ENCODE results near the gene LETMD1.
A peak's percentile ranks its signal among the peaks of the same experiment; 100 is the strongest.
"Not testable (repeated sequence)": the region's sequence is repeated elsewhere in the genome, so short reads cannot be mapped to it uniquely, and the experiment has no call there.

LETMD1 gene

GRCh38 chr12:51078346-51078745 lies 30.2 kb downstream of the LETMD1 start:
- DNase-seq, result not testable (repeated sequence)

DNA sequence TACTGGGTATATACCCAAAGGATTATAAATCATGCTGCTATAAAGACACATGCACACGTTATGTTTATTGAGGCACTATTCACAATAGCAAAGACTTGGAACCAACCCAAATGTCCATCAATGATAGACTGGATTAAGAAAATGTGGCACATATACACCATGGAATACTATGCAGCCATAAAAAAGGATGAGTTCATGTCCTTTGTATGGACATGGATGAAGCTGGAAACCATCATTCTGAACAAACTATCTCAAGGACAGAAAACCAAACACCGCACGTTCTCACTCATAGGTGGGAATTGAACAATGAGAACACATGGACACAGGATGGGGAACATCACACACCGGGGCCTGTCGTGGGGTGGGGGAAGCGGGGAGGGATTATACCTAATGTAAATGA lies 30.7 kb downstream of the LETMD1 start:
- not testable (repeated sequence) for DNase-seq

- DNase-seq, result no peak
Measured at GRCh38 chr12:51080136-51080535, 32.0 kb downstream of the LETMD1 start.

DNA sequence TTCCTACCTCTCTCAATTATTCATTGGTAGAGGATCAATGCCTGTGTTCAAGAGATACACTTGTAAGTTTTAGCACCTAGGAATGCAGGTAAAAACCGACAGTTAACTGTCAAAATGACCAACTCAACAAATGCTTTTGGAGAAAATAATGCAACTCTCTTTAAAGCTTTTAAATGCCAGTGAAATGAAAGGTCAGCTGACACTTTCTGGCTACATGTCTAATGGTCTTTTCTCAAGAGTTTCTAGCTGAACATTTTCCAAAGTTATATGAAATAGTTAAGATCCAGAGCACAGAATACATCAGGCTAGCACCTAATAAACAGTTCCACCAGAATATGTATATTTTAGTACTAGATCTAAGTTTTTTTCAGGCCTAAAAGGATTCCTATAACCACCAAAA lies 33.3 kb downstream of the LETMD1 start:
- DNase-seq, result no peak

DNA sequence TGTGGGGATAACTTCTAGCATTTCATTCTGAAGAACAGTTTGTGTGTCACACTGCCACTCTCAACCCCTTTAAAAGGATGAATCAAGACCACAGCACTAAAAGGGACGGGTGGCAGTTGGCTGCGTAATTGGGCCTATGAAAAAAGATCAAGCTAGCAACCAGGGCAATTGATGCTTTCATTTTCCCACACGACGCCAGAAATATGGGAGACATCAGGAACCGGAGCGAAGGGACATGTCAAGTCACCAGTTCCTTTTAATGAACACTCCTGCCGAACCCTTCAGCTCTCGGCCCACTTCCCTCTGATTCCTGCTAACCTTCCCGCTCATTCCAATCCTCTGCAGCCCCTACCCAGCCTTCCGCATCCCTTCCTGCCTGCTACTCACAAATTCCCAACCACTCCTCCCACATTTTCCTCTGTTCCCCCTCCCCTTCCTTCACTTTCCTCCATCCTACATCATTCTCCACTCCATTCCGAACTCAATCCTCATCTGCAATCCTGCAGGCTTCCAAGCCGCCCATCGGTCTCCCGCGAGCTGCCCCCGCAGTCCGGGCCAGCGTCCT lies 34.5 kb downstream of the LETMD1 start:
- peak in 1 of 2 experiments; percentile 12 for DNase-seq

DNA sequence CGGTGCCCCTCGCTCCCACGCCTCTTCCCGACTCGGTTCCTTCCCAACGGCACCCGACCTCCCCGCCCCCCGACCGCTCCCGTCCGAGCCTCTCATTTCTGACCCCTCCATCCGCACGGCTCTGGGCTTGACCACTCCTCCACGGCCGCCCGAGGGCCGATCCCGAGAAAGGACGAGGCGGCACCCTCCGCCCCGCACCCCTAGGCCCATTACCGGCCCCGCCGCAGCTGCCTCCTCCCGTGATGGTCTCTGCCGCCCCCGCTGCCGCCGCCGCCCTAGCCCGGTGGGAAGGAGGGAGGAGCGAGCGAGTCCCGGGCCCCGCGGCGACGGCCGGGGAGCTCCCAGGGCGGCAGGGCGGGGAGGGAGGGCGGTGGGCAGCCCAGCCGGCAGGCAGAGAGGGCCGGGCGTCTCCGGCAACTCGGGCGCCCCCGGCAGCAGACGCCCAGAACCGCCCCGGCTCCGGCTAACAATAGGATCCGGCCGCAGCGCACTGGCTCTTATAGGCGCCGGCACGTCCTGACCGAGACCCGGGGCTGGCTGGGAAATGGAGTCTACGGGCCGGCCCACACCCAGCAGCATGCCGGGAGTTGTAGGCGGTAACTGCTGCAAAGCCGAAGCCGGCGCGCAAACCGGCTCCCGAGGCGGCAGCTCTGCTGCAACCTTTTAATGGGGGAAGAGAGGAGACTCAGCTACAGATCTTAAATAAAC lies 35.2 kb downstream of the LETMD1 start, which contains the start of gene CSRNP2:
CSRNP2 (minus strand) TSS at position 471 of the 708 bp plus-strand sequence. CDS start 7,035 bp downstream, outside the sequence.
- peak; percentile 92 for DNase-seq

DNA sequence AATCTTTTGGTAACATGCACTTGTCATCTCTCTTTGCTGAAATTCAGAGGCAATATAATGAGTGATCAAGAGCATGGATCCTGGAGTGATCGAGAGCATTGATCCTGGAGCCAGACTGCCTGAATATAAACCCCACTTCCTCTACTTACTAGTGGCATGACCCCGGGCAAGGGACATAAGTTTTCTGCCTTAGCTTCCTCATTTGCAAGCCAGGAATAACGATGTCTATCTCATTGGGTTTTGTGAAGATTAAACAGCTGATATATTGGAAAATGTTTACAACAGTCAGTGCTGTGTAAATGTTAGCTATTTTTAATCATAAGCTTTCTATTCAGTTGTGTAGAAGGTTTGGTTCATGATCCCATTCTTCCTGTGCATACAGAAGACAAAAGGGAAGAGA lies 37.6 kb downstream of the LETMD1 start:
- DNase-seq, result no peak

GRCh38 chr12:51086933-51087332 lies 38.8 kb downstream of the LETMD1 start:
- DNase-seq, result no peak

DNA sequence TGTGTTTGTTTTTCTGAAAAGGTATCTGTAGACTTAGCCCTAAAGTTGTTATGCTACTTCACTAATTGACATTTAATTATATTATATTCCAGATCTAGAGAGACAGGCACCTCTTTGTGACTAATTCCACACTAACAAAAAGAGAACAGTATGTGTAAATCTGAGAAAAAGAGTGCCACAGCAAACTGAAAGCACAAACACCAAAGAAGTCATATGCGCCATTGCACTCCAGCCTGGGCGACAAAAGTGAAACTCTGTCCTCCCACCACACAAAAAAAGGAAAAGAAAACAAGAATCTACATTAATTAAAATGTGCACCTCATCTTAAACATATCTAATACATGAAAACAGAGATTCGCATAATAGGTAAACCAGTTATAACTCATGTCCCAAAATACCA lies 39.7 kb downstream of the LETMD1 start:
- DNase-seq, result no peak

DNA sequence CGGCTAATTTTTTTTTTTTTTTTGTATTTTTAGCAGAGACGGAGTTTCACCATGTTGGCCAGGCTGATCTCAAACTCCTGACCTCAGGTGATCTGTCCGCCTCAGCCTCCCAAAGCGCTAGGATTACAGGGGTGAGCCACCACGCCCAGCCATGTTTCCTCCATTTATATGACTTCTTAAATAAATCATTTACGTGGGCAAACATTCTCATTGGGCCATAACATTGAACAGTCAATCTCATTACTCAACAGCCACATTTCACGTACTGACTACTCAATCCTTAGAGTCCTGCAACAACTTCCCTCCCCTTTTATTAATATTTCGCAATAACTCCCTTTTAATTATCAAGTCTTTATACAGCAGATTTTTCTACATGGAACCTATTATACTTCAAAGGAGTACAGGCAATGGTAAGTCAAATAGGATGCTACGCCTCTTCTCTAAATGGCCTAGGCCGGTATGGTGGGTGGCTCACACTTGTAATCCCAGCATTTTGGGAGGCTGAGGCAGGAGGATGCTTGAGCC lies 42.6 kb downstream of the LETMD1 start:
- no peak for DNase-seq

- no peak for DNase-seq
Measured at GRCh38 chr12:51098611-51099010, 50.5 kb downstream of the LETMD1 start.

DNA sequence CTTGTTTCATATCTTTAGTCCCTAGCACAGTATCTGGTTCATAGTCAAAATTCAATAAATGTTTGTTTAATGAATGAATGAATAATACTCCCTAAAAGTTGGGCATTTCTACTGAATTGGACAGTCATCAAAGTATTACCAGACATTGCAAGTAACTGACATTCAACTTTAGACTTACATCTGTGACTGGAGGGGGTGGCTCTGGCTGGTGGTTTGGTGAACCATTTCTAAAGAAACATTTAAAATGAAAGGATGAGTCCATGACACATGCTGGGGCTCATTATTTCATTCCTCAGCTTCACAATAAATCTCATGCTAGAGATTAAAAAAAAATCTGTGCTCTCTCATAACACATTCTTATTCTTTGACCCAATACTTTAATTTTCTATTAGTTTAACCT lies 55.9 kb downstream of the LETMD1 start:
- DNase-seq, result no peak

- no peak for DNase-seq
Measured at GRCh38 chr12:51108136-51108535, 60.0 kb downstream of the LETMD1 start.

All from stimulated activated CD4-positive, alpha-beta T cell treated with anti-CD3 and anti-CD28 coated beads, Interleukin-4, amount 100 ng/mL, for 4 hours (primary cell).